GM19035 (cell line): ENCODE measurements around the gene VEPH1.

Experiments
- ATAC-seq: cut with Tn5 transposase; IDR thresholded peaks from one replicate; pipeline ENCODE4 v1.9.1; 2021; ENCODE audit not compliant: unreplicated experiment

The VEPH1 gene

GRCh38 chr3:157438194-157438730 is 65.0 kb downstream of the VEPH1 start:
- ATAC-seq = no peak

GRCh38 chr3:157436583-157437291 is 66.5 kb downstream of the VEPH1 start, which contains the start of gene PTX3:
Gene PTX3 (plus strand): TSS chr3:157436850. CDS start chr3:157436934, 84 bp downstream.
- no peak for ATAC-seq

DNA sequence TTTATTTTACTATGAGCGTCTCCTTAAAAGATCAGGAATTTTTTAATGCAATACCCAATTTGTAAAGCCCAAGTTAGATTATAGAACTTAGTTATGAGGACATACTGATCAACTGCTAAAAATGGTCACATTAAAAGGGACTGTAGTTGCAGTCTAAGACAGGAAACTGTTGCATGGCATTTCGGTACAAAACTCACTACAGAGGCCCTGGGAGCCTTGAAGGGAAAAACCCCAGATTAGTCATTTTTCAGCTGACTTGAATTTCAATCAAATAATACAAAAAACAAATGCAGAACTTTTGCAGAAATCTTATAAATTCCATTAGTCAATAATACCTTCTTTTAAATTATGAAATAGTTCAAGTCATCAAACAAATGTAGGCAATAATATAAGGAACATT is 73.5 kb downstream of the VEPH1 start:
- ATAC-seq = no peak

DNA sequence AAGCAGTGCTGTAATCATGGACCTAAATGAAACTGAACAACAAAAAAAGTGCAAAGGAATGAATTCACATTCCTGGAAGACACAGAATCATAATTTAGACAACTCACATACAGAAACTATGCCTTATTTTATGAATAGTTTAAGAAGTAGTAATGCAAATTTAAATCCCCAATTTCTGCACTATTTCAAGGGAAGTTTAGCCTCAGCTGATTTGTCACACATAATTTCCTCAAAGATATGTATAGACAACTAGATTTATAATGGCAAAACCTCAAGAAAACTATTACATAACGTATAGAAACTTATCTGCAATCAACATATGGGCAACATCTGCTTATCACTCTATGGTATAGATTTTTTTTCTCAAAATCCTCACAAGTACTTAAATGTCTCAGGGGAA is 74.4 kb downstream of the VEPH1 start:
- ATAC-seq = no peak

DNA sequence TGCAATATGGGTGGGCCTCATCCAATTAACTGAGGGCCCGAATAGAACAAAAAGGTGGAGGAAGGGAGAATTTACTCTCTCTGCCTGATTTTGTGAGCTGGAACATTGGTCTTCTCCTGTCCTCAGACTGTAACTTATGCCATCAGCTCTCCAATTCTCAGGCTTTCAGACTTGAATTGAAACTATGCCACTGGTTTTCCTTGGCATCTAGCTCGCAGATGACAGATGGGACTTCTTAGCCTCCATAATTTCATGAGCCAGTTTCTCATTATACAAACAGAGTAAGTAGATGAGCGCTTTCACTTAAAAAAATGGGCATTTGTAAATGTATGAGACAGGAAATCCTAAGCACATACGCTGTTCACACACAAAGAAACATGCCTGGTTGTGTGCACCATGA is 75.3 kb downstream of the VEPH1 start:
- no peak for ATAC-seq

GRCh38 chr3:157423337-157423736 is 79.9 kb downstream of the VEPH1 start:
- no peak for ATAC-seq

DNA sequence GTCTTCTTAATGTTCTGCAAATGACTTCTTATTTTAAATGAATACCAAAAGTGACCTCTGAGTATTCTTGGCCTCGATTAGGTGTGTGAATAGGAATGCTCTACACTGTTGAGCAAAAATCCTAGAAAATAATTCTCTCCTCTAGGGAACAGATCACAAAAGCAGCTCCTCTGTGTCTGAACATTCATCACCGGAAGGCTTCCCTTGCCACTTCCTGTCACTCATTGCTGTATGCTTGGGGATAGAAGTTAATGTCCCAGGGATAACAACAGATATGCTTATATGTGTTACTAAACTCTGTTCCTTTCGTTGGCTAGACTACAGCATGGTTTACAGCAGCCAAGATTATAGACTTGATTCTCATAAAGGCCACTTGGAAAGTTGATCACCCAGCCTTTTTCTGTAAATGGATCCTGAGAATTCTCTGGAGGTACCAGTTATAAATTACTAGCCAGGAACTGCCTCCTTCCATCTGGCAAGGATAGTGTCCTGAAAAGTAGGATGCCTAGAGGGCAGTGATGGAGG is 82.5 kb downstream of the VEPH1 start:
- no peak for ATAC-seq

- ATAC-seq = no peak
Measured at GRCh38 chr3:157418104-157418503, 85.1 kb downstream of the VEPH1 start.

- no peak for ATAC-seq
Measured at GRCh38 chr3:157417247-157417646, 86.0 kb downstream of the VEPH1 start.

DNA sequence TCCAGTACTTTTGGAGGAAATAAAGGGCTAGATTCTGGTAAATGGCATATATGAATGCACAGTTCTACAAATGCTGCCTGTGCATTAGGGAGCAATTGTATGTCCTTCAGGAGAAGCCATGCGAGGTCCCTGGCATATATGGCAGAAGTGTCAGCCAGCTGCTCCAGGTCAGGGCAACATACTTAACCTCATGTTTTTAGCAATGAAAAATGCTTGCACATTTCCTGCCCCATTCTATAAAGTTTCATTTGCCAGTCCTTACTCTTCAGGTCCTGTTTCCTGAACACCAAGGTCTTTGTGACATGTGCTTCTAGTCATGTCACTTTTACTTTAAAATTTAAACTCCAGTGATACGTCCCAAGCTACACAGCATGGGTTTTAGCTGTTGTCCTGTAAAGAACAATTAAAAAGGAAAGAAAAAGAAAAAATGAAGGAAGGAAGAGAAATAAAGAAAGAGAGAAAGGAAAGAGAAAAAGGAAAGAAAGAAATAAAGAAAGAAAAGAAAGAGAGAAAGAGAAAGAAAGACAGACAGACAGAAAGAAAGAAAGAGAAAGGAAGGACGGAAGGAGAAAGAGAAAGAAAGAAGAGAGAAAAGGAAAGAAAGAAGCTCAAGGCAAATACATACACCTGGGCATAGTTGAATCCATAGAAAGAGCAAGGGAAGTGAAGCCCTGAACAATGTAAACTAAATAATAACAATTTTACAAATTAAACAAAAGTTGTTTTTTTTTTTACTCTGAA is 86.7 kb downstream of the VEPH1 start:
- ATAC-seq = no peak

DNA sequence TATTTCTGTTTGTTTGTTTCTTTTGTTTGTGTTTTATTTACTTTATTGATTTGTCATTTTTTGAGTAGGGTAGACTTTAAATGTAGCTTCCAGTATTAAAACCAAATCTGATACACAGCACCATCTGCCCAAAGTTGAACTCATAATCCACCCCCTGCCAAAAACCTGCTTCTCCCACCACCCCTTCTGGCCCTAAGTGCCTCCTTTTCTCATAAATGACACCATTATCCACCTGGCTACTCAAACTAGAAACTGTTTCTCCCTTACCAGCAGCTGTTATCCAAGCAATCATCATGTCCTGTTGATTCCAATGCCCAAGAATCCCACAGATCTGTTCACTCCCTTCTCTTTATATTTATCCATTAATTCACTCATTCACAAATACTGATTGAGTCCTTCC is 88.4 kb downstream of the VEPH1 start:
- no peak for ATAC-seq

- no peak for ATAC-seq
Measured at GRCh38 chr3:157412323-157412855, 90.8 kb downstream of the VEPH1 start.

DNA sequence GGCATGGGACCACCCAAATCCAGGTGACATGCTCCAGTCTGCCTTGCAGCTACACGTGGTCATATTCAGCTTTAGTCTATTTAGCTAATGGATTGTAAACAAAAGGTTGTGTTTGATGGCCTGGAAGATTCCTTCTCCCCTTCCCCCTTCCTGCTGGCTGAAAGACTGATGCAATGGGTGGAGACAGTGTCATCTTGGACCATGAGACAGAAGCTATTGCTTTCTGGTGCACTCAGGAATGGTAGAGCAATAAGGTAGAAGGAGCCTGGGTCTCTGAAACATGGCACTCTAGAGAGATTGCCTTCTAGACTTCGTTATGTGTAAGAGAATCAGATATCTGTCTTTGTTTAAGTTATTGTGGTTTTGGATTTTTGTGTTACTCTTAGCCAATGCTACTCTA is 92.3 kb downstream of the VEPH1 start:
- no peak for ATAC-seq

GRCh38 chr3:157409516-157409915 is 93.7 kb downstream of the VEPH1 start:
- no peak for ATAC-seq

- no peak for ATAC-seq
Measured at GRCh38 chr3:157408499-157409149, 94.6 kb downstream of the VEPH1 start.

- no peak for ATAC-seq
Measured at GRCh38 chr3:157407769-157408168, 95.4 kb downstream of the VEPH1 start.

DNA sequence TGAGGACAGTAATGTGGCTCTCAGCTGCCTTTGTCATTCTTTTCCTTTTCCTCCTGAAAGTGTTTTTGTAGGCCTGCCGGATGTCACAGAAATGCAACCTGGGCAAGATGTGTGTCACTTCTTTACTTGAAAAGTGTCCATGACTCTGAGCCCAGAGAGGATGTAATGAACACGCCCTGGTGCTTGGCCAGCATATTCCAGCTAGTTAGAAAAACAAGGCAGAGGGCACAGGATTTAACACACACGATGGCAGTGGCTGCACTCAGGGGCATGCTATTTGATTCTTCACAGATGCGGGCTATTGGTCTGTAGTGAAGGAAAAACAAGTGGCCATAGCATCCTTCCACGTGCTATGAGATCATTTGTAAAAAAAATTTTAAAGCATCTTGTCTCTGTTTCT is 96.8 kb downstream of the VEPH1 start:
- ATAC-seq = no peak

DNA sequence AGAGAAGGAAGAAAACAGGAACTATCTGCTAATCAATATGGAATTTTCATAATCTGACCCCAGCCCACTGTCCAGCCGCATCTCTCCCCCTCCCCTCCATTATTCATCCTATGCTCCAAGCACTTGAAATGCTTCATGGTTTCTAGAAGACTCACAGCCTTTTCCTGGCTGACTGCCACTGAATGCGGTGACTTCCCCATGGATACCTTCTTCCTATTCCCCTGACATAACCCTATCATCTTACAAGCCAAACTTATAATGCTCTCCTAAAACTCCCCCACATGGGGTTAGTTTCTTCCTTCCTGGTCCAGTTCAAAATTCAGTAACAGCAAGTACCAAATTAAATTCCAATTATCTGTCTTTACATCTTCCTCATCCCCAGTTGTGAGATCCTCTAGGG is 97.8 kb downstream of the VEPH1 start:
- no peak for ATAC-seq

DNA sequence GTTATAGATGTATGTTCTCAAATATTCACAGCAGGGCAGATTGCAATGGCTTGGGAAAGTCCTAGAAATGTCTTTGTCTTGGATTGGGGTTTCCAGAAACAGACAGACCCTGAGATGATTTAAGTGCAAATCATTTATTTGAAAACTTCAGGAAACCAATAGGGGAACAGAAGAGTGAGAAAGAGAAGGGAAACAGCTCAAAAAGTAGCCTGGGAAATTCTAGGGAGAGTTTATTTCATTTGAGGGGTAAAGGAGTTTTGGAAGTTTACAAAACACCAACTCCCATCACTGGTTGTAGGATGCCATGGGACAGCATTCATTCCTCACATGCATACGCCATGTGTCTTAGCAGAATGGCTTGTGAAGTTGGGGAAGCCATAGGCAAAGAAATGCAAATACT is 98.8 kb downstream of the VEPH1 start:
- ATAC-seq = no peak

DNA sequence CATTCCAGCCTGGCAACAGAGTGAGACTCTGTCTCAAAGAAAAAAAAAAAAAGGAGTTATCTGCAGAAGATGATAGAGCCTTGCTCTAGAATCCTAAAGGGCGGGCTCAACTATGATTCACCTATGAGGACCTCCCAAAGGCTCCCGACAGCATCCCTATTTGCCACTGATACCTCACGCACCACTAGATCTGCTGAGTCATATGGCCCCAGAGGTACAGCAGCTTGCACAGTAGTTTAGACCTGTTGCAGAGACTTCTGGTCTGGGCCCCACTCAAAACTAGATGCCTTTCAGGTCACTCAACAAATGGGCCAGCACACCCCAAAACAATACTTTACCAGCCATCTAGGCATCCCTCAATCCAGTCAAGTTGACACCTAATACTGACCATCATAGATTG is 104.6 kb downstream of the VEPH1 start:
- ATAC-seq = no peak

- ATAC-seq = no peak
Measured at GRCh38 chr3:157394411-157394810, 108.8 kb downstream of the VEPH1 start.
